Measurements from ENCODE around the gene NSUN7.

- no peak for TF ChIP-seq CTCF (IDR thresholded peaks at IDR 0.05)
- TF ChIP-seq POLR2A (IDR thresholded peaks at IDR 0.05): no peak
Measured at GRCh38 chr4:40837094-40837870, 87.5 kb downstream of the NSUN7 start.
